AG04449 (cell line): Measurements from ENCODE around the gene DHCR7.

ENCODE experiments used
- CTCF ChIA-PET: fragments of 350-600 bp; formaldehyde crosslinking; extraction: SDS; loops from one replicate; lab custom pipeline; 2021; ENCODE audit warnings: antibody characterized with exemption; lab: Yijun Ruan, JAX
- POLR2A ChIA-PET: fragments of 400-600, 350-600 bp; formaldehyde crosslinking; extraction: SDS; loops from one replicate; lab custom pipeline; 2020; ENCODE audit warnings: antibody characterized with exemption, inconsistent platforms; lab: Yijun Ruan, JAX
- DNase-seq: peaks from one replicate; pipeline ENCODE4 v3.0.0-alpha.2; 2010; ENCODE audit warnings: low read depth, low spot score
- H3K4me3 ChIP-seq: 2 replicates; pipeline ENCODE4 v1.5.1; 2011; ENCODE audit warnings: low read depth, mild to moderate bottlenecking, control low read depth, low read length
- CTCF ChIP-seq: IDR thresholded peaks from one replicate; pipeline ENCODE4 v1.5.1; 2011; ENCODE audit warnings: mild to moderate bottlenecking, moderate library complexity, low read length, control low read depth, inconsistent platforms; ENCODE audit not compliant: insufficient read depth; ENCODE audit errors: missing control alignments

The DHCR7 gene

GRCh38 chr11:71474771-71475483 lies 26.7 kb upstream of the DHCR7 start:
- ChIA-PET CTCF (no interaction called here), POLR2A (no interaction called here)
- DNase-seq: no peak
- no peak for TF ChIP-seq CTCF
- H3K4me3 ChIP-seq: no peak overlapping the region

DNA sequence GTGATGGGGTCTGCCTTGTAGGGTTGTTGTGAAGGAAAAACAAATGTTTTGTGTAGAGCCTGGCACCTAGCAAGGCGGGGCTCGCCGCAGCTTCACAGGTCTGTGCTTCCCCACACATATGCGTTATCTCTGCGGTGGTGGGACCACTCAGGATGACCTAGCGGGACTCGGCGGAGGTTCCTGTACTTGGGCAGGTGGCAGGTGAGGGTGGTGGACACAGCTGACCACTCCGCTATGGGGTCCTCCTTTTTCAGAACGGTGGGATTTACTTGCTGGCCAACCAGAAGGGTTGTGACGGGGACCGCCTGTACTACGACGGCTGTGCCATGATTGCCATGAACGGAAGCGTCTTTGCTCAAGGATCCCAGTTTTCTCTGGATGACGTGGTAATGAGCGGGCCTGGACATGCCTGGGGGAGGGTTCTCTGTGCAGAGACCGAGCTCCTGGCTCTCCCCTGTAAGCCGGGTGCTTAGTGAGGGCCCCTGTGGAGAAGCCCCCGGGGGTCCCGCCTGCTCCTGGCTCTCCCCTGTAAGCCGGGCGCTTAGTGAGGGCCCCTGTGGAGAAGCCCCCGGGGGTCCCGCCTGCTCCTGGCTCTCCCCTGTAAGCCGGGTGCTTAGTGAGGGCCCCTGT lies 26.1 kb upstream of the DHCR7 start:
- no peak for TF ChIP-seq CTCF
- no peak for DNase-seq
- CTCF ChIA-PET: no interaction called here
- POLR2A ChIA-PET: no interaction called here
- no peak overlapping the region for H3K4me3 ChIP-seq

DNA sequence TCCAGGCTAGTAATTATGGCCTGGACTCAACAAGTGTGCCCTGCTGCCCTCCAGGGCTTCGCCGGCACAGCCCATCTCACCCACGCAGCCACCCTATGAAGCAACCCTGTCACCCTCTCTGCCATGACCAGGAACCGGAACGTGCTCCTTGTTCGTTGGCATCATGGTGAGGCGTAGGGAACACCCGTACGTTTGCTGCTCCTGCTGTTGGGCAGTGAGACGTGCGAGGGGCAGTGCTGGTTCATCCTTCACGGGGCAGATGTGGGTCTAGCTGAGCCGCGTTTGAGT lies 25.5 kb upstream of the DHCR7 start:
- TF ChIP-seq CTCF: no peak
- DNase-seq: no peak
- ChIA-PET CTCF (no interaction called here), POLR2A (no interaction called here)
- no peak overlapping the region for H3K4me3 ChIP-seq

DNA sequence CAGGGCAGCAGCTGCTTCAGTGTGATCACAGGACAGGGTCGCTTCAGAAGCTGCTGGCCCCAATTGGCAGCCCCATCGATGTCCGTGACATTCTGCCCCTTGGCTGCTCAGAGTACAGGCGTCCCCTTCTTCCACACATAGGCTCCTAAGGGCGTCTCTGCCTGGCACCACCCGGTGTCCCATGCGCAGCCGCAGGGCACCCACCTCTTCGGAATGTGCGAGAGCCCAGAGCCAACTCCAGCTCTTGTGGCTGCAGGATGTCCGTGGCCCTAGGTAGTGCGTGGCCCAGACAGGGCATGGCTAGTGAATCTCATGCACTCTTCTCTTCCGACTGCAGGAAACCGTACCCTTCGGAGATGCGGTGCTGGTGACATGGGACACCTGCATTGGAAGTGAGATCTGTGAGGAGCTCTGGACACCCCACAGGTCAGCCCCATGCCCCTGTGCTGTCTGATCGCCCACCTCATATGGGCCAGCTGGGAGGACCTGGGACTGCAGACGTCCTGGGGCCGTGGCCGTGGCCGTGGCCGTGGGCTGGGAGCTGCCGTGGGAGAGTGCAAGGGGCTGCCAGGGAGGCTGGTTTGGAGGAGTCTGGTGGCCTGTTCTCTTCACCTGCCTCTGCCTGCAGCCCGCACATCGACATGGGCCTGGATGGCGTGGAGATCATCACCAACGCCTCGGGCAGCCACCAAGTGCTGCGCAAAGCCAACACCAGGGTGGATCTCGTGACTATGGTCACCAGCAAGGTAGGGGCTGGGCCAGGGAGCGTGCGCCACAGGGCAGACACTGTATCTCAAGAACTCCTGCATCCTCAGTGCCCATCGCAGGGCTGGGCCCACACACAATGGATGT lies 25.0 kb upstream of the DHCR7 start:
- POLR2A ChIA-PET: no interaction called here

GRCh38 chr11:71472357-71472885 lies 24.2 kb upstream of the DHCR7 start:
- POLR2A ChIA-PET: no interaction called here
- CTCF ChIA-PET: no interaction called here
- no peak for TF ChIP-seq CTCF
- no peak for DNase-seq
- H3K4me3 ChIP-seq: no peak overlapping the region

More for the DNA sequence above, 25.0 kb upstream of the DHCR7 start:
- no peak overlapping the region for H3K4me3 ChIP-seq
- DNase-seq: no peak
- no peak for TF ChIP-seq CTCF
- CTCF ChIA-PET: no interaction called here

DNA sequence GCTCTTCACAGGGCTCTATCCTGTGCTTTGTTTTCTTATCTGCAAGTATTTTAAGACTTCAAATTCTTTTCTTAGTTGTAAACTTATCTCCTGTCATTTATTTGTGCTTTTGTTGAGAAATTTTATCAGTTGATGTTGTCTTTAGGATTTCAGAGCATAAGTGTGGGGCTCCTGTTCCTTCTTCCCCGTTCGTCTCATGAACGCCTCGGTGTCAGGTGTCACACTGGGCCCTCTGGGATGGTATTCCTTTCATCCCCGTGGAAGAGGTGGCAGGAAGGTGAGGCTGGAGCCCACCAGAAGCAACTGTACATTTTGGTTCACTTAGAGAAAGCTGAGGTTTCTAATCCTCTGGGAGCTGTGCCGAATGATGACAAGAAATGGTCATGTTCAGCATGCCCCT lies 22.8 kb upstream of the DHCR7 start:
- CTCF ChIA-PET: no interaction called here
- TF ChIP-seq CTCF: no peak
- POLR2A ChIA-PET: no interaction called here
- H3K4me3 ChIP-seq: no peak overlapping the region
- DNase-seq: no peak
